Liver (tissue), 9 donors: ENCODE measurements around the gene COX7A1. TPM values are rescaled to one million over a fixed set of nuclear protein-coding genes. Genes with fewer than 3 reads are reported as not detected.

Source experiments
- DNase-seq: peaks from one replicate; pipeline ENCODE4 v3.0.0-alpha.2; 2017; ENCODE audit warnings: low spot score
- H3K27ac ChIP-seq, 2 donors: one replicate each; pipeline ENCODE4 v1.7.0; 2013; ENCODE audit warnings: inconsistent platforms in 2 of 2, low read length in 2 of 2, control low read depth in 1 of 2, low read depth in 1 of 2, mild to moderate bottlenecking in 1 of 2
- H3K27me3 ChIP-seq, 4 donors: one replicate each; pipeline versions ENCODE4 v1.6.1 to v1.7.0; 2013; ENCODE audit warnings: low read length in 3 of 4, inconsistent platforms in 1 of 4, mild to moderate bottlenecking in 1 of 4, moderate library complexity in 1 of 4; ENCODE audit not compliant: control insufficient read depth in 4 of 4, insufficient read depth in 4 of 4
- H3K36me3 ChIP-seq, 4 donors: one replicate each; pipeline versions ENCODE4 v1.6.1 to v1.7.0; 2013; ENCODE audit warnings: low read length in 3 of 4, mild to moderate bottlenecking in 3 of 4, low read depth in 1 of 4, moderate library complexity in 1 of 4; ENCODE audit not compliant: control insufficient read depth in 4 of 4, insufficient read depth in 3 of 4
- H3K4me1 ChIP-seq, 4 donors: one replicate each; pipeline versions ENCODE4 v1.6.1 to v1.7.0; 2013; ENCODE audit warnings: low read length in 3 of 4, mild to moderate bottlenecking in 3 of 4, moderate library complexity in 1 of 4; ENCODE audit not compliant: control insufficient read depth in 4 of 4, insufficient read depth in 4 of 4
- H3K4me3 ChIP-seq, 3 donors: one replicate each; pipeline versions ENCODE4 v1.6.1 to v1.7.0; 2013; ENCODE audit warnings: low read length in 3 of 3, control low read depth in 1 of 3, low read depth in 1 of 3, mild to moderate bottlenecking in 1 of 3
- H3K9ac ChIP-seq, 2 donors: one replicate each; pipeline ENCODE4 v1.7.0; 2013; ENCODE audit warnings: low read length in 2 of 2, mild to moderate bottlenecking in 2 of 2, moderate library complexity in 2 of 2, control low read depth in 1 of 2, low read depth in 1 of 2
- H3K9me3 ChIP-seq, 4 donors: one replicate each; pipeline versions ENCODE4 v1.6.1 to v1.7.0; 2013; ENCODE audit warnings: low read length in 3 of 4; ENCODE audit not compliant: control insufficient read depth in 4 of 4
- ATF3 ChIP-seq: IDR thresholded peaks from 2 replicates; pipeline ENCODE4 v1.6.1; 2016; ENCODE audit warnings: antibody characterized with exemption
- CTCF ChIP-seq: fragments of 150-350 bp; IDR thresholded peaks from 2 replicates; pipeline ENCODE4 v1.5.1; 2017; ENCODE audit warnings: improper control_type of control experiment, low read depth, low read length; ENCODE audit not compliant: missing input control
- EGR1 ChIP-seq, 2 donors: IDR thresholded peaks; 2 replicates each; pipeline ENCODE4 v1.6.1; 2016 to 2018; ENCODE audit warnings: antibody characterized with exemption in 2 of 2, low read depth in 2 of 2
- FOXA1 ChIP-seq: IDR thresholded peaks from 2 replicates; pipeline ENCODE4 v1.6.1; 2016; ENCODE audit warnings: antibody characterized with exemption
- FOXA2 ChIP-seq: IDR thresholded peaks from 2 replicates; pipeline ENCODE4 v1.6.1; 2016; ENCODE audit warnings: antibody characterized with exemption
- GABPA ChIP-seq, 2 donors: IDR thresholded peaks in 1 of 2; conservative IDR thresholded peaks in 1 of 2; 2 replicates each; pipeline ENCODE4 v1.6.1; 2016; ENCODE audit warnings: antibody characterized with exemption in 2 of 2, mild to moderate bottlenecking in 1 of 2, moderate library complexity in 1 of 2
- HNF4A ChIP-seq, 2 donors: conservative IDR thresholded peaks; 2 replicates each; pipeline ENCODE4 v1.6.1; 2016; ENCODE audit warnings: antibody characterized with exemption in 2 of 2, mild to moderate bottlenecking in 2 of 2
- HNF4G ChIP-seq: IDR thresholded peaks from 2 replicates; pipeline ENCODE4 v1.6.1; 2016; ENCODE audit warnings: antibody characterized with exemption
- JUND ChIP-seq, 2 donors: IDR thresholded peaks; 2 replicates each; pipeline ENCODE4 v1.6.1; 2016; ENCODE audit warnings: antibody characterized with exemption in 2 of 2
- MAX ChIP-seq: IDR thresholded peaks from 2 replicates; pipeline ENCODE4 v1.6.1; 2016; ENCODE audit warnings: antibody characterized with exemption
- NR2F2 ChIP-seq: IDR thresholded peaks from 2 replicates; pipeline ENCODE4 v1.6.1; 2016; ENCODE audit warnings: antibody characterized with exemption
- RAD21 ChIP-seq, 2 donors: IDR thresholded peaks; 2 replicates each; pipeline ENCODE4 v1.6.1; 2016; ENCODE audit warnings: antibody characterized with exemption in 2 of 2, mild to moderate bottlenecking in 2 of 2
- REST ChIP-seq: IDR thresholded peaks from 2 replicates; pipeline ENCODE4 v1.6.1; 2016; ENCODE audit warnings: antibody characterized with exemption, mild to moderate bottlenecking
- RXRA ChIP-seq, 2 donors: IDR thresholded peaks; 2 replicates each; pipeline ENCODE4 v1.6.1; 2017 to 2018; ENCODE audit warnings: antibody characterized with exemption in 2 of 2, mild to moderate bottlenecking in 1 of 2
- SP1 ChIP-seq: IDR thresholded peaks from 2 replicates; pipeline ENCODE4 v1.6.1; 2018; ENCODE audit warnings: antibody characterized with exemption, mild to moderate bottlenecking
- TAF1 ChIP-seq: conservative IDR thresholded peaks from 2 replicates; pipeline ENCODE4 v1.6.1; 2016; ENCODE audit warnings: antibody characterized with exemption, mild to moderate bottlenecking
- YY1 ChIP-seq: IDR thresholded peaks from 2 replicates; pipeline ENCODE4 v1.6.1; 2016; ENCODE audit warnings: antibody characterized with exemption, mild to moderate bottlenecking
- ZBTB33 ChIP-seq: IDR thresholded peaks from 2 replicates; pipeline ENCODE4 v1.6.1; 2016; ENCODE audit warnings: antibody characterized with exemption
- WGBS: extraction: QIAGEN DNeasy Blood & Tissue Kit; methylation state at CpG from one replicate; pipeline ENCODE4 v1.1.7; 2013; 5-methylcytosine and 5-hydroxymethylcytosine counted together
- polyA plus RNA-seq, 2 donors: library from polyadenylated mRNA; stranded (reverse) in 1 of 2; unstranded in 1 of 2; fragments of 200-250 nt in 1 of 2; fragments of >200 nt in 1 of 2; fragmentation: Nextera tagmentation in 1 of 2; extraction: Ambion mirVana in 1 of 2; gene quantifications; one replicate each; pipeline versions ENCODE4 v1.2.1 to v1.2.3, GENCODE V29; 2013 to 2015
- total RNA-seq, 2 donors: library from RNA; depleted of rRNA; stranded (reverse); fragments of >200 nt; gene quantifications; one replicate each; pipeline ENCODE4 v1.2.3, GENCODE V29; 2014
- donor health status: healthy.
- donor health status: healthy.
- donor health status: healthy.
- donor health status: healthy.
- donor health status: healthy.

COX7A1 gene
- under 1 TPM; 0.17 to 0.33 TPM for total RNA-seq
- 10 to 100 TPM in 1 of 2 donors, 1 to 10 TPM in 1; 2.3 to 11.4 TPM for polyA plus RNA-seq

- no peaks in the 10 kb centered on the region for H3K27me3 ChIP-seq
- H3K9me3 ChIP-seq = no peaks in the 10 kb centered on the region
- peak within 1 kb of the TSS; percentile 39 to 63 for H3K27ac ChIP-seq
- H3K9ac ChIP-seq = no peak within 1 kb of the TSS
- WGBS = 74% methylated on average over 40 of the region's 40 CpGs
- peaks cover 11 to 32% (median 20%) of the 10 kb centered on the region in 4 donors for H3K36me3 ChIP-seq
- H3K4me3 ChIP-seq = peak within 1 kb of the TSS in 1 of 3 donors; percentile 3
- no peaks in the 10 kb centered on the region for H3K4me1 ChIP-seq
- TF ChIP-seq RAD21 (IDR thresholded peaks at IDR 0.05) (no peak), NR2F2 (no peak), SP1 (peak; percentile 12), JUND (IDR thresholded peaks at IDR 0.05) (no peak), MAX (no peak), EGR1 (IDR thresholded peaks at IDR 0.05; ENCODE audit: low read depth in 2 of 2) (no peak), HNF4G (no peak), TAF1 (no peak)
- DNase-seq = no peak
Measured at GRCh38 chr19:36152352-36153091, at the start of gene COX7A1. Gene COX7A1, minus strand, starts transcription at chr19:36152447. Its CDS starts 40 bp downstream, at chr19:36152407.

- H3K36me3 ChIP-seq = peaks cover 0 to 7% (median 0%) of the 10 kb centered on the region in 4 donors
Measured at GRCh38 chr19:36201684-36202083, 49.4 kb upstream of the COX7A1 start.

More at GRCh38 chr19:36201684-36202083, 49.4 kb upstream of the COX7A1 start:
- 93% methylated on average over 6 of the region's 6 CpGs for WGBS
- DNase-seq = no peak
- no peak for TF ChIP-seq ATF3
- TF ChIP-seq TAF1 = no peak
- no peak for TF ChIP-seq YY1
- no peak for TF ChIP-seq HNF4G
- no peak for TF ChIP-seq EGR1 (IDR thresholded peaks at IDR 0.05; ENCODE audit: low read depth in 2 of 2)
- no peak for TF ChIP-seq MAX
- TF ChIP-seq ZBTB33 = no peak
- TF ChIP-seq REST = no peak
- TF ChIP-seq FOXA2 = no peak
- TF ChIP-seq SP1 = no peak
- no peak for TF ChIP-seq RAD21 (IDR thresholded peaks at IDR 0.05)
- TF ChIP-seq CTCF = no peak
- TF ChIP-seq GABPA (IDR thresholded peaks at IDR 0.05 in 1 of 2, conservative IDR thresholded peaks at IDR 0.05 in 1 of 2) = no peak
- no peak for TF ChIP-seq RXRA (IDR thresholded peaks at IDR 0.05)
- no peak for TF ChIP-seq HNF4A (conservative IDR thresholded peaks at IDR 0.05)
- no peak for TF ChIP-seq JUND (IDR thresholded peaks at IDR 0.05)
- no peak for TF ChIP-seq NR2F2
- TF ChIP-seq FOXA1 = no peak
- Histone ChIP-seq H3K4me3 (no peak overlapping the region), H3K9ac (no peak overlapping the region), H3K9me3 (no peaks in the 10 kb centered on the region), H3K27ac (no peak overlapping the region), H3K27me3 (no peaks in the 10 kb centered on the region), H3K4me1 (no peaks in the 10 kb centered on the region)
